ENCODE results near the gene CA5B.
A peak's percentile ranks its signal among the peaks of the same experiment; 100 is the strongest.

DNA sequence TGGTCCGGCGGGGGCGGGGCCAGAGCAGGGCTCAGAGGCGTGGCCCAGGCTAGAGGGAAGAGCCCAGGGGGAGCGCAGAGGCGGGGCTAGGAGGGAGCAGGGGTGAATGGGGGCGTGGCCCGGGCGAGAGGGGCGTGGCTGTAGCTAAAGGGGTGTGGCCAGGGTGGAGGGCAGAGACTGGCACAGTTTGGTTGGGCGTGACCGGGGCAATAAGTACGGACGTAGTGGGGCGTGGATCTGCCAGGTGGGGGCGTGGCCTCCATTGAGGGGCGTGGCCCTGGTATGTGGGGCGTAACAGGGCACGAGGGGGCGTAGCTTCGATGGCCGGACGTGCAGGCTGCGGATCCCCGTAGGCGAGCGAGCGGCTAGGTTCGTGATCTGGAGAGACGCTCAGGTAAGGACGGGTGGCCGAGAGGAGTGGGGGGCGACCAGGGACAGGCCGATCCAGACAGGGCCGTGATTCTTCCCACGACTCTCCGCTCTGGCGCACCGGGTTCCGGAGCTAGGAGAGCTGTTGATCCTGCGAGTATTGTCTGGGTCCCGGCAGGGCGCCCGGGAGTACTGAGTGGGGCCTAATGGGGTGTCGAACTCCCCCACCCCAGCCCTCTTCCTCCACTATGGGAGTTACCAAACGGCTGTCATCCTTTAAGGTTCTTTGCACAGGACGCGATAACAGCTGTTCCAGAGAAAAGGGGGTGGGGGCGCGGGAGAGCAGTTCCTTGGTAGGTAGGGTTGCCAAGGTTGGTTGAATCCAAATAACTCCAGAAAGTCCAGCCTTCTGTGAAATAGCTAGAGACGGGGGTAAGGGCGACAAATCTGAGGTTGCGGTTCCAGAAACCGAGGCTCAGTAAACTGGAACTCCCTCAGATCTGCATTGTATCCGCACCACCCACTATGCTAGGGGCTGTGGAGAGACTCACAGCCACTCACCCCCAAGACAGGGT, at the start of gene CA5B:
- TF ChIP-seq, protein P1, sequence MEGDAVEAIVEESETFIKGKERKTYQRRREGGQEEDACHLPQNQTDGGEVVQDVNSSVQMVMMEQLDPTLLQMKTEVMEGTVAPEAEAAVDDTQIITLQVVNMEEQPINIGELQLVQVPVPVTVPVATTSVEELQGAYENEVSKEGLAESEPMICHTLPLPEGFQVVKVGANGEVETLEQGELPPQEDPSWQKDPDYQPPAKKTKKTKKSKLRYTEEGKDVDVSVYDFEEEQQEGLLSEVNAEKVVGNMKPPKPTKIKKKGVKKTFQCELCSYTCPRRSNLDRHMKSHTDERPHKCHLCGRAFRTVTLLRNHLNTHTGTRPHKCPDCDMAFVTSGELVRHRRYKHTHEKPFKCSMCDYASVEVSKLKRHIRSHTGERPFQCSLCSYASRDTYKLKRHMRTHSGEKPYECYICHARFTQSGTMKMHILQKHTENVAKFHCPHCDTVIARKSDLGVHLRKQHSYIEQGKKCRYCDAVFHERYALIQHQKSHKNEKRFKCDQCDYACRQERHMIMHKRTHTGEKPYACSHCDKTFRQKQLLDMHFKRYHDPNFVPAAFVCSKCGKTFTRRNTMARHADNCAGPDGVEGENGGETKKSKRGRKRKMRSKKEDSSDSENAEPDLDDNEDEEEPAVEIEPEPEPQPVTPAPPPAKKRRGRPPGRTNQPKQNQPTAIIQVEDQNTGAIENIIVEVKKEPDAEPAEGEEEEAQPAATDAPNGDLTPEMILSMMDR (IDR thresholded peaks at IDR 0.05), result peak; percentile 20
- peak; percentile 39 for TF ChIP-seq EZH2 (IDR thresholded peaks at IDR 0.05)
